Loucy (cell line): ENCODE measurements around the gene RTL9.

ENCODE experiments used
- CTCF ChIP-seq: fragments of 200-600 bp; sonication (generic); conservative IDR thresholded peaks from 2 replicates; pipeline ENCODE4 v1.5.1; 2014; ENCODE audit warnings: mild to moderate bottlenecking, antibody characterized with exemption, low read length
- EZH2phosphoT487 ChIP-seq: fragments of 200-600 bp; IDR thresholded peaks from 2 replicates; pipeline ENCODE4 v1.6.1; 2018; ENCODE audit warnings: antibody characterized with exemption, mild to moderate bottlenecking, moderate library complexity, borderline replicate concordance

GRCh38 chrX:110317820-110318663 is 40.6 kb upstream of the RTL9 start, which contains the start of gene AMMECR1:
- TF ChIP-seq CTCF, result no peak
- TF ChIP-seq EZH2phosphoT487, result no peak
